ENCODE results near the gene LPCAT1. TPM values are rescaled to one million over a fixed set of nuclear protein-coding genes. Genes with fewer than 3 reads are reported as not detected.

LPCAT1 gene
- total and polyA plus RNA-seq, 2 of the 4 experiments (the other 2 are of a cell fraction): 17.7 to 33.6 TPM

DNA sequence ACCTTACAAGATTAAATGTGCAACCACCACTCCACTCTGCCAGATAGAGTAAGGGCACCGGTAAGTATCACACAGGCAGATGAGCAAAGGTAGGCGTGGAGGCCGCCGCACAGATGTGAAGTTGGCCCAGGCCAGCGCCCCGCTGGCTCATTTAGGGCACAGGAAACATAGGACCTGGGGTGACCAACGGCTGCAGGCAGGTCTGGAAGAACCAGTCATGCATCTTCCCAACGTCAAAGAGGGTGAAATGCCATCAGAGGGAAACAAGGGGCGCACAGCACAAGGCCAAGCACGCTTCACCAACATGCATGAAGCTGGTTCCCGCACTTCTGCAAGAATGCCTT, 46.8 kb downstream of the LPCAT1 start:
- Histone ChIP-seq H3K36me3 (ENCODE audit: control insufficient read depth, insufficient read depth, low read length) (peaks cover 60% of the 10 kb centered on the region), H3K27me3 (ENCODE audit: control insufficient read depth, insufficient read depth, low read length) (no peaks in the 10 kb centered on the region)

More for the DNA sequence above, 46.8 kb downstream of the LPCAT1 start:
- dilution Hi-C loops (cut with HindIII; ENCODE audit: low sequenced_read_pairs, unreplicated experiment): no loop called here
- H3K56ac ChIP-seq (ENCODE audit: extremely low read depth, insufficient read depth, low read length): no peak overlapping the region
- no peak for ATAC-seq (ENCODE audit: low read depth)
- no peak overlapping the region for H2BK15ac ChIP-seq (ENCODE audit: low read depth, low read length)
- no peak overlapping the region for H3K27ac ChIP-seq (ENCODE audit: insufficient read depth, low read length)
- no peak overlapping the region for H2AK9ac ChIP-seq (replicated peaks; ENCODE audit: low read depth, low read length, poor library complexity)
- in situ Hi-C loops (cut with MboI; ENCODE audit: low sequenced_read_pairs): no loop called here
- no peak overlapping the region for H3K9ac ChIP-seq (ENCODE audit: low read depth, low read length)
- peaks cover 20% of the 10 kb centered on the region for H4K20me1 ChIP-seq (ENCODE audit: insufficient read depth, low read length)
- H3K23ac ChIP-seq (ENCODE audit: low read depth, low read length): no peak overlapping the region
- H2BK120ac ChIP-seq (ENCODE audit: low read depth, low read length): no peak overlapping the region
- no peak overlapping the region for H4K91ac ChIP-seq (ENCODE audit: insufficient read depth, low read depth, low read length)
- WGBS, 2 experiments (ENCODE audit: extremely low coverage in 2 of 2, insufficient read length in 1 of 2): 84% methylated on average over 6 of the region's 11 CpGs; no CpG with 5 or more reads in 1 of the 2 experiments
- H3K18ac ChIP-seq (ENCODE audit: low read depth, low read length): no peak overlapping the region
- CTCF ChIA-PET: no interaction called here
- peaks cover 0 to 3% of the 10 kb centered on the region in 2 experiments; a peak in 1 of 4 replicates for H3K79me1 ChIP-seq (ENCODE audit: low read depth in 1 of 2, low read length in 2 of 2)
- peaks cover 3% of the 10 kb centered on the region; the same call in 1 of the 2 replicates for H3K9me1 ChIP-seq (ENCODE audit: insufficient read depth, low read length)
- H3K4ac ChIP-seq (ENCODE audit: low read depth, low read length): no peak overlapping the region
- no TSS peak for BruUV-seq (replicated peaks)
- POLR2A ChIA-PET (ENCODE audit: unreplicated experiment): no interaction called here
- no peaks in the 10 kb centered on the region for H3K9me3 ChIP-seq (ENCODE audit: control insufficient read depth, insufficient read depth, low read length)
- no peak overlapping the region for H2BK20ac ChIP-seq (ENCODE audit: low read depth, low read length)
- H2AK5ac ChIP-seq (ENCODE audit: low read depth, low read length): no peak overlapping the region
- no peak overlapping the region for H2BK5ac ChIP-seq (ENCODE audit: low read depth, low read length, poor library complexity, severe bottlenecking)
- TF ChIP-seq RAD21 (IDR thresholded peaks at IDR 0.05; ENCODE audit: low read length): no peak
- TF ChIP-seq MXI1 (IDR thresholded peaks at IDR 0.05; ENCODE audit: borderline replicate concordance, low read depth, low read length): no peak
- no peak for TF ChIP-seq RCOR1 (IDR thresholded peaks at IDR 0.05; ENCODE audit: insufficient replicate concordance, low read length)
- no peak for TF ChIP-seq FOS (IDR thresholded peaks at IDR 0.05; ENCODE audit: low read depth, low read length)
- TF ChIP-seq NFE2L2 (IDR thresholded peaks at IDR 0.05; ENCODE audit: low read depth, low read length): no peak
- TF ChIP-seq POLR2A (IDR thresholded peaks at IDR 0.05; ENCODE audit: low read depth, low read length): no peak
- TF ChIP-seq, protein P1, sequence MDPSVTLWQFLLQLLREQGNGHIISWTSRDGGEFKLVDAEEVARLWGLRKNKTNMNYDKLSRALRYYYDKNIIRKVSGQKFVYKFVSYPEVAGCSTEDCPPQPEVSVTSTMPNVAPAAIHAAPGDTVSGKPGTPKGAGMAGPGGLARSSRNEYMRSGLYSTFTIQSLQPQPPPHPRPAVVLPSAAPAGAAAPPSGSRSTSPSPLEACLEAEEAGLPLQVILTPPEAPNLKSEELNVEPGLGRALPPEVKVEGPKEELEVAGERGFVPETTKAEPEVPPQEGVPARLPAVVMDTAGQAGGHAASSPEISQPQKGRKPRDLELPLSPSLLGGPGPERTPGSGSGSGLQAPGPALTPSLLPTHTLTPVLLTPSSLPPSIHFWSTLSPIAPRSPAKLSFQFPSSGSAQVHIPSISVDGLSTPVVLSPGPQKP (IDR thresholded peaks at IDR 0.05; ENCODE audit: borderline replicate concordance, low read depth, low read length): no peak
- TF ChIP-seq, protein P2, sequence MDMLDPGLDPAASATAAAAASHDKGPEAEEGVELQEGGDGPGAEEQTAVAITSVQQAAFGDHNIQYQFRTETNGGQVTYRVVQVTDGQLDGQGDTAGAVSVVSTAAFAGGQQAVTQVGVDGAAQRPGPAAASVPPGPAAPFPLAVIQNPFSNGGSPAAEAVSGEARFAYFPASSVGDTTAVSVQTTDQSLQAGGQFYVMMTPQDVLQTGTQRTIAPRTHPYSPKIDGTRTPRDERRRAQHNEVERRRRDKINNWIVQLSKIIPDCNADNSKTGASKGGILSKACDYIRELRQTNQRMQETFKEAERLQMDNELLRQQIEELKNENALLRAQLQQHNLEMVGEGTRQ (IDR thresholded peaks at IDR 0.05; ENCODE audit: low read depth, low read length): no peak
- no peak for DNase-seq
- H3K4me2 ChIP-seq (ENCODE audit: low read depth, low read length): no peak overlapping the region
- H4K5ac ChIP-seq (ENCODE audit: low read depth, low read length): no peak overlapping the region
- no peak overlapping the region for H3K4me3 ChIP-seq (ENCODE audit: insufficient read depth, low read depth, low read length)
- no peaks in the 10 kb centered on the region for H3K4me1 ChIP-seq (ENCODE audit: control insufficient read depth, insufficient read depth, low read length)
- no peak overlapping the region for H4K8ac ChIP-seq (ENCODE audit: low read depth in 2 of 2, low read length in 2 of 2)
- H2AFZ ChIP-seq (replicated peaks; ENCODE audit: low read length, poor library complexity): no peak overlapping the region
- intact Hi-C loops (cut with micrococcal nuclease): loop anchor here (5.0 kb wide), 1 partner anchor 45 kb away; the partner anchor contains the start of gene LPCAT1
- no peak overlapping the region for H3K14ac ChIP-seq (replicated peaks; ENCODE audit: low read depth, low read length)

Data from IMR-90 (cell line).